HG02885 (cell line): Measurements from ENCODE around the gene TPH2.

Experiments used
- ATAC-seq: cut with Tn5 transposase; IDR thresholded peaks from one replicate; pipeline ENCODE4 v1.9.1; 2021; ENCODE audit warnings: mild to moderate bottlenecking; ENCODE audit not compliant: unreplicated experiment, poor library complexity

TPH2 gene

DNA sequence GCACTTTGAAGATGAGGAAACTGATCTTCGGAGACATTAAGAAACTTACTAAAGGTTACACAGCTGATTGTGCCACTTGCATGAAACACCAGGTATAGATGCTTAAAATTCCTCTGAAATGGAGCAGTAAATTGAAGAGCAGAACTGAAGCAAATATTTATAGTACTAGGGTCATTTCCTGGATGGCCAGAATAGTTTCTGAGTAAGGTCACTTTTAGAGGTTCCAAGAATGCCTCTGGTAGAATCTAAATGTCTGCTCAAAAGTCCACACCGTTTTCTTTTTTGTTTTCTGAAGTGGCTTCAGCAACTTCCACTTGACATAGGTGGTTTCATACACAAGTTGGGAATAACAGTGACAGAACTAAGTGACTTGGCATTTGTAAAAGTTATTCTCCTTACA is 19.4 kb downstream of the TPH2 start:
- ATAC-seq: no peak

DNA sequence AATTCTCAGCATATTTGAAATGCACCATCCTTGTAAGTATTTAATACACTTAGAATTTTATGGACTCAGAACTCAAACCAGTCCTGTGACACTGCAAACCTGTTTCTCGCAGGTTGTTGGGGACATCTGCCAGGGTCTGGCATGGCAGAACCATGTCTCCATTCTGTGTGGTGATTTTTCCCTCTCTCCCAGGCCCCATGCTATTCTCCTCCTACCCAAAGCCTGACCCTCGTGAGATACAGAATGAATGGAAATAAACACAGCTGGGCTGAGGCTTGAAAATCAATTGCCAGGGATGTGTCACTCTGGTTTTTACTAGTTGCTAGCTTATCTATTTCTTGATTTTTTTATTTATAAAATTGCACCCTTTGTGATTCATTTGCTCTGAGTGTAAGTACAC is 19.8 kb downstream of the TPH2 start:
- no peak for ATAC-seq

DNA sequence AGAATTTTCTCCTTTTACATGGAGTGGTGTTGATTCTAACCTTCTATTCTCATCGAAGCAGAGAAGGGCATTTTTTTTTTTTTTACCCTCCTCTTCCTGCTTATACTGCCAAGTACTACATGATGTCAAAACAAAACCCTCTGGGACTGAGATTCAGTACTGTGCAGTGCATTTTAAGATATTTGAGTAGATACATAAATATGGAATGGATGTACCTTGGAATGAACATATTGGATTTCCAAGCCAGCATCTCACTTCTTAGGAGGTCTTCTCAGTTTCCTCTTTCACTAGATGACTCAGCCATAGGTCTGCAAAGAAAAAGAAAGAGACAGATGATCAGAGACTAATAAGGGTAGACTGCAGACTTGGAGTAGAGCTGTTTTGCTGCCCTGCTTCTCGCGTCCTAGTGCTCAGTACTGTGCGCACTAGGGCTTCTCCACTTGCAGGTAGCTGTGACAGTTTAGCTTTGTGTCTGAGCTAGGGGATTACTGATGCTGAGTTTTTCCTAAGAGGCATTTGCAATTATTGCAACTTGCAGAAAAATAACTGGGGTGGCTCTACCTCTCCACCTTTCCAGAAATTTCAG is 20.4 kb downstream of the TPH2 start:
- ATAC-seq: no peak

DNA sequence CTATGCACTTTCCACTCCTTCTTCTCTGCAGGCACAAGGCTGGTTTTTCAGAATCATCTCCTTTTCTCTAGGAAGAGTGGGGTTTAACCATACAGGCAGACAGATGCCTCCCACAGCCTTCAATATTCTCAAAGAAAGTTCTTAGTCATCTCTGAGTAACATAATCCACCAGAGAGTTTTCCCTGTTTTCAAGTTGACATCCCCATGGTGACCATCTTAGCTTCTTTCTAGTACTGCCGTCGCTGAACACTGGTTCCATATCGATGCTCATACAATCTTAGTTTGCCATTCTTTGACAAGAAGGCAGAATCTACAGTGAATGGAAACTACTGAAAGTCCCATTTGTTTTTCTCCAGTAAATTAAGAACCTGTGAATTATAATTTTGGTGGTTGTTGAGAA is 28.6 kb downstream of the TPH2 start:
- ATAC-seq: no peak

DNA sequence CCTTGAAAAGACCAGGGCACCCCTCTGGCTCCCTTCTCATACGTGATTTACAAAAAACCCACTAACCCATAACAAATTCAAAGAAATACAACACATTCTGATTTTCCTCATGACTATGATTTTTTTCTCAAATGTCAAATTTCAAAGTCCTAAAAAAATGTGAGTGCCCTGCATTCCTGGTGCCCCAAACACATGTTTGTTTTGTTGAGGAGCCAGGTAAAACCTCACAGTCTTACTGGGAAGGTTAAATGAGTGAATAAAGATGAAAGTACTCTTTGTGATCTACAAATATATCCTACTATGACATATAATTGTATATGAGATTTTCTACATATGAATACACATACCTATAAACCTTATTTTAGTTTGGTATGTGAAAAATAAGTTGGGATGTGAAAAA is 30.7 kb downstream of the TPH2 start:
- ATAC-seq: no peak

DNA sequence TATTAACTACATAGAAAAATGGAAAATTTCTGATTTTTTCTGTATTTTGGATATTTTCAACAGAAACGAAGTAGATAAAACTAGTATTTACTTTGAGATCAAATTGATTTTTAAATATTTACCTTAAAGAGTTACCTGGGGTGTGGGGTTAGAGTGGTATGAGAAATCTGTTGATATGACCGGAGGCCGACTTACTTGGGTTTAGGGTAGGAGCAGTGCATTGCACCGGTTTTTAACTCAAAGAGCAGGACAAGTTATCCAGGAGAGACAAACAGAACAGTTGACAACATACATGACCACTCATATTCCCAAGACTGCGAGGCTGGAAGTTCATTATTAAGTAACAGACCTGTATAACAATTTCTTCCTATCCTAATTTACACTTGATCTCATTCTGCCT is 31.4 kb downstream of the TPH2 start:
- no peak for ATAC-seq

DNA sequence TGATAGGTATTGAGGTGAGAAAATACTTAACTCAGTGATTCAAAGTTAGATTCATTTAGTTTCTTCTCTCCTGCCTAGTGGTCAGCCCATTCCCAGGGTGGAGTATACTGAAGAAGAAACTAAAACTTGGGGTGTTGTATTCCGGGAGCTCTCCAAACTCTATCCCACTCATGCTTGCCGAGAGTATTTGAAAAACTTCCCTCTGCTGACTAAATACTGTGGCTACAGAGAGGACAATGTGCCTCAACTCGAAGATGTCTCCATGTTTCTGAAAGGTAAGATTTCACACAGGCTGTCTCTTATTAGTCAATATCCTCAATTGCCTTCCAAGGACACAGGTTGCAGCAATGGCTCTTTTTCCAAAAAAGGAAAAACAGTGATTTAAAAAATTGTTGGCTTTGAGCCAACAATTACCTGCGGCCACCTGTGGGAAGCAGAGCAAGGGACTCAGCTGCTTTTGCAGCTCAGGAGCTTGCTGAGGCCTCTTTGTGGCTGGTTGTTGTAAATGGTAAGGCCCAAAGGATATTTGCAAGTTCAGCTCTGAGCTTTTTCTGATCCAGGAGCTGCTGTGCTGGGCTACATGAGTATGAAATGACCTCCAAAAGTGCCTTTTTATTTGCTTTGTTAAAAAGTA is 33.9 kb downstream of the TPH2 start:
- ATAC-seq: no peak

DNA sequence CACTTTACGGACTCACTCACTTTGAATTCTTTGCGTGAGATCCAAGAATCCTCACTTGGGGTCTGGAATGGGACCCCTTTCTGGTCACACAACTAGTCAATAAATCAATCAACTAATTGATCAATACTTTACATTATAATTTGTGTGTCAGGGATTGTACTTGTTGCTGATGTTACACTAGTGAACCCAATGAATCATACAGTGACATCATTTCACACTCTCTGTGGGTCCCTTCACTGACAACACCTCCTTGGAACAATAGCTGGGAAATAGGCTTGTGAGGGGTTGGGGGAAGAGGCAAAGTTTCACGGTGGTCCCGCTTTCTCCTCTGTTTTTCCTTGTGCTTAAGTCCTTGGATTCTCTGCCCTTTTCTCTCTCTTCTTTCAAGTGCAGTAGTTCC is 35.0 kb downstream of the TPH2 start:
- no peak for ATAC-seq

DNA sequence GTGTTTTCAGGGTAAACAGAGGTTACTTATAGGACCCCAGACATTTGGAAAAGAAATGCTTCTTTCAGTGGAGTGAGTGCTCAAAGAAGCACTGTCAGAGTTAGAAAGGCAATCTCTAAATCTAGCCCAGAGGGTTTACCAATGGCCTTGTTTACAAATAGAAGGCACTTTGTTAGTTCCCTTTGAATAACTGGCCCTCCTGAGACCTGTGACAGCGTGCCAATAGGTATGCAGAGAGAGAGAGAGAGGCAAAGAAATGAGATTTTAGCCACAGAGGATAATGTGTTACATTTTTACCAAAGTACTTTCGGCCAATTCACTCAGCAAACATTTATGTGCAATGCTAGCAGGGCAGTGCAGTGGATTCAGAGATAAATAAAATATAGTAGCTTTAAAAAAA is 41.9 kb downstream of the TPH2 start:
- no peak for ATAC-seq

DNA sequence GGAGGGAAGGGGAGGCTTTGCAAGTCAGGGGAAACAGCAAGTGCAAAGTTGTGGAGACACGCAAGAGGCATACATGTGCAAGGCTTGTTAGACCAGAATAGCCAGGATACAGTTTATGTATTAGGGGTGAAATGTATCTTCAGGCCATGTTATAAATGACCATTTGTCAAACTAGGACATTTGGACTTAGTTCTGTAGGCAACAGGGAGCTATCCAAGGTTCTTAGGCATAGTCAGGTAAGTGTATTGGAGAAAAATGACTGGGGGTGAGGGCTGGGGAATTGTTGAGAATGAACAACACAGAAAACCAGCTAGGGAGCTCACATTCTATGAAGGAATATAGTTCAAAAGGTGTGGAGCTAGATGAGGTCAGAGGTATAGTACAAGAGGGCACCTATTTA is 42.5 kb downstream of the TPH2 start:
- no peak for ATAC-seq

DNA sequence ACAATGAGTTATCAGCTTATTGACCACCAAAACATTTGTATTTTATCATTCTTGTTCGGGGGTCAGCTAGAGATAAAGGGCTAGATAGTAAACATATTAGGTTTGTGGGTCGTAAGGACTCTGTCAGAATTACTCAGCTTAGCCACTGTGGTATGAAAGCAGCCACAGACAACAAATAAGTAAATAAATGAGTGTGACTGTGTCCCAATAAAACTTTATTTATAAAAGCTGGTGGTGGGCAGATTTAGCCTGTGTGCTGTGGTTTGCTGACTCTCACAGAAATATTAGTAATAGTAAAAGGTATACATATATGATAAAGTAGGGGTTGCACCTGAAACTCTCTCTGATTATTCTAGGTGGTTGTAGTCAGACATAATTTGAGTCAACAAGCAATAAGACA is 56.1 kb downstream of the TPH2 start:
- no peak for ATAC-seq

DNA sequence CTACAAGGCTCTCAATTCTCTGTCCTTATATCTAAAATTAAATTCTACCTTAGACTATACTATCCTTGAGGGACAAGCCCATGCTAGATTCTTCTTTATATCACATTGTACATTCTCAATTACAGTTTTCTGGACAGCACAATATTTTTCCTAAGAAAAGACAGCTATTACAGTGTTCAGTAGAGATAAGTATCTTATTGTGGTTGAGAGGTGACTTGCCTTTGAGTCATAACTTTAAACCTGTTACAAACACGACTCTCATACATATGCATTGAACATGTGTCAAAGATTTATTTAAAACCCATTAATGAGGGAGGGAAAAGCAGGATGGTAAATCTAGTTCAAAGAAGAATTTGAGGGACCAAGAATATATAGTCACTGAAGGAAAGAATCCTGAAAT is 61.1 kb downstream of the TPH2 start:
- no peak for ATAC-seq

DNA sequence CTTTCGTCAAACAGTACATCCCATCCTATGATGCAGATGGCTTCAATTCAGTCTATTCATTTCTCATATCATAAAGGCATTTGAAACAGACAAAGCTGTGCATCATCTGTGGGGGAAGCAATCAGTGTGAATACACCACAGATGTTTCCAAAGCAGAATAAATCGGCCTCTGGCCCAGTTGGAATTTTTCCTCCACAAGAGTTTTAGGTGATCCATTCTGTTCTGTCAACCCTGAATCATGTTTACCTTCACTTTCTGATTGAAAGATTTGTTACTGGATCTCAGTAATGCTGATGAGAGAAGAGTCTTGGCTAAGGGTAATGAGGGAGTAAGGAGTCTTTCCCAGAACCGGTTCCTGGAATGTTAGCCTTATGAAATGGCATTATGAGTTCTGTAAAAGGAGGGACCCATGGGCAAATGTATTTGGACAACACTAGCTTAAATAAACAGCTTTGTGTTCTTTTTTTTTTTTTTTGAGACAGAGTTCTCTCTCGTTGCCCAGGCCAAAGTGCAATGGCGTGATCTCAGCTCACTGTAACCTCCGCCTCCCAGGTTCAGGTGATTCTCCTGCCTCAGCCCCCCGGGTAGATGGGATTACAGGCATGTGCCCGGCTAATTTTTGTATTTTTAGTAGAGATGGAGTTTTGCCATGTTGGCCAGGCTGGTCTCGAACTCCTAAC is 62.5 kb downstream of the TPH2 start:
- ATAC-seq: no peak

DNA sequence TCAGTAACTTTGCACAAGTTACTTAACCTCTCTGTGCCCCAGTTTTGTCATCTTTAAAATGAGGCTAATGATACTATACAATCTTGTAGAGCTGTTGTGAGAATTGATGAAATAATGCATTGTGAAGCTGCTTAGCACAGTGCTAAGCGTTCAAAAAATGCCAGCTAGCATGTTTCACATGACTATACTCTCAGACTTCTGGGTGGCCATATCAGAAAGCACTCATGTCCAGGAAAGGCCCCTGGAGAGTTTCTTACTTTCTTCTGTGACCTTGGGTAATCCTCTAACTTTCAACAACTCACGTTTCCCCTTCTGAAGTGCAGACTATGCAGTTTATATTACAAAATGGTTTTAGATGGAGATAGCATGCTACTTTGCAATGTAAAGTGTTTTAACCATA is 68.1 kb downstream of the TPH2 start:
- no peak for ATAC-seq

DNA sequence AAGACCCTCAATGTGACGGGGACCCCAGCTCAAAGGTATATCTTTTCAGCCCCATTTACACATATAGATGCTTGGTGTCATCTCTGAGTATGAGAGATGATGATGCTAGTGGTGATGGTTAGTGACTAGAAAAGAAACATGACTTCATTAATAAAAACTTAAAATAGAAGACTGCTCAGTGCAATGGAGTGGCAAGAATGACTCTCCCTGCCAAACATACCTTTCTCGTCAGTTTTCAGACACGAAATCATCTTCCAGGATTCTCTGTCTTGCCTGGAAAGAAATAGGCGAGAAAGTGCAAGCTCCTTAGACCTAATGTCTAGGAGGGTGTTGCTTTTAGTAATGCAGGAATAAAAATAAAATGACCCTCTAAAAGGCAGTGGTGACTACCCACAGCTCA is 71.7 kb downstream of the TPH2 start:
- peak; percentile 40 for ATAC-seq

DNA sequence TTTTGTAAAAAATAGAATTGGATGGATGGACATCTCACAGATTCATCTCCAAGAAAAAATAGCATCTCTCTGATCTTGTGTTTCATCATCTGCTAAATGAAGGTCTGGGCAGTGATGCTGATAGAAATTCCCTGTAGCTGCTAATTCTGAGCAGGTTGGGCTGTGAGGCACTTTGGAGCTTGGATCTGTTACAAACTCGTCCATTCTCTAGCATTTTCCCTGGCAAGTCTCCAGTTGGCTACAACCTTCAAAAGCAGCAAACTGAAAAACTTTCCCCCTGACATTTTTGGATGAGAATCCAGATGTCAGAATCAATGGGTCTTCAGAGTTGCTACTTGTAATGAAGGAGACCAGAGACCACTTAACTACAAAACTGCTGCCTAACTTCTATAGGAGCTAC is 72.7 kb downstream of the TPH2 start:
- ATAC-seq: no peak

DNA sequence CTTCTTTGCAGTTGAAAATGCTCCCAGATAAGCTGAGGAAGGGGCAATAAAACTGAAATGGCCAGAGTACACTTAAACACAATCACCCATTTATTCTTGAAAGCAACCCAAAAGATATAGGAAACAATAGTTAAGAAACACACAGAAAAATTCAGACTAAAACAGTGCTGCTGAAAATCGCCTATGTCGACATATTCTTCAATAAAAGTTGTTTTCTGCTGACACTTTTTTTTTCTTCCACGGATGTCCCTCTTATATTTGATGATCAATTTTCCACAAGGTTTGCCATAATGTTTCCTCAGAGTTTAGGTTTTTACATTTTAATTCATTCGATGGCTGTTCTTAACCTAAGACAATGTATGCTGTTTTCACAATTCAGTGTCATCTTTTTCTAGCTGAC is 74.2 kb downstream of the TPH2 start:
- ATAC-seq: no peak

DNA sequence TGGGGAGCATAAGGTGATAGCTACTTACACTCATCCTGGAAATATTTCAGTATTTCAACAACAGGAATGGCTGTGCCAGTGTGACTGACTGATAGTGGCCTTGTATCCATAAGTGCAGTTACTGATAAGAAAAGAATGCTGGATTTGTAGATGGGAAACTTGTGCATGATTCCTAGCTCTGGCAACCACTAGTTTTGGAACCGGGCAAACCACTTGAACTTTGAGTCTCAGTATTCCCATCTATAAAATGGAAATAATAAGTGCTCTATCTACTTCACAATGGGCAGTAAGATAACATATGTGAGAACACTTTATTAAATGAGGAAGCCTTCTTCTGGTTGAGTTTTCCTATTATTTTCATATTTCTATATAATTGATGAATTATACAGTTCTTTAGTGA is 77.2 kb downstream of the TPH2 start:
- no peak for ATAC-seq

DNA sequence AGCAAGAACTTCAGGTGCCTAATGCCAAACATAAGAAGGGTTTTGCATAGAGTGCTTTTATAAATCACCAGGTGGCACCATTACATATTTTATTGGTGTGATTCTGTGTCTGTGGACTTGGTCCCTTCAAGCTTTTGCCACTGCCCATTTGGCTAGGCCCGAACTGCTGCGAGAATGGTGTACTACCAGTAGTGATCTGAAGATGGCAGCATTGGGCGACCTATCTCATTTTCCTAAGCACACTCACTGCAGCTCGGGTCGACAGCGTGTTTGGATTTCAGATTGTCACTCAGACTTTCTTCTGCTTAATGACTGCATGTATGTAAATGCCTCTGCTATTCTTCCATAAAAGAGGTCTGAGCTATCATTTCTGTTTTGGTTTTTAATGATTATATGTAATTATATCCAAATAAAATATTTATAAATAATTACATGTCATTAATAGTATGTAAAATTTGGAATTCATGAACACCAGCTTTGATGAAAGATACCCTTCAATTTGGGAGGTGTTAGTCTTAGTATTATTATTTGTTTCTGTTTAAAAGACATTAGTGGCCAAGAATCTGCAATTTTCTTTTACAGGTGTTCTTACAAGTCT is 78.5 kb downstream of the TPH2 start:
- peak; percentile 99 for ATAC-seq

DNA sequence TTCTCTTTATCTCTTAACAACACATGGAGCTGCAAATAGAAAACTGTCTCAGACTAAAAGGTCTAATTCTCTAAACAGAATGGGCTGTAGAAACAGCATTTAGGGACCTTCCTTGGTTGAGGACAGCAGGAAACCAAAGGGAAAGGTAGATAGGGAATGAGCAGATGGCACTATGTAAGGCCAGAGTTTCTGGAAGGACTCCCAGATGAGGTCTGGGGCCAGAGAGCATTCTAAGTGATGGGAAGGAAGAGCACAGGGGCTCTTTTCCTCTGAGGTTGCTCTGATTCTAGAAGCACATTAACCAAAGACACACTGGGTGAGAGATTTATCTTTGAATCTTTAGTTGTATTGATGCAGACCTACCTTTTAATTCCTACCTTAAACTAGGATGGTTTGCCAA is 79.4 kb downstream of the TPH2 start:
- ATAC-seq: no peak

DNA sequence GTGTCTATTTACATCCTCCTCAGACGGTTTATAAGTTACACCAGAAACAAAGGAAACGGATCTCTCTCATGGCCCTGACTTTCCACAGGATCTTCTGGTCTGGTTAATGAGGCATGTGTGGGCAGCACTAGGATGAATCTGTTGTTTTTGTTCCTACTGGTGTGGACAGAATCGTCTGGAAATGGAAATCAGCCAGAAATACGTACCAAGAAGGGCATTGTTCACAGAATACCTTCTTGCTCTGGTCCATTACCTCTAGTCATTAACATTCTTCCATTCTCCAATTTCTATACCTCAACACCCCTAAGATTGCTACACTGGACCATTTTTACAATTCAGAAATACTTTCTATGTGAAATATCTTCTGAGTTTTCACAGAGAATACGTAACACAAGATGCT is 86.0 kb downstream of the TPH2 start:
- no peak for ATAC-seq

DNA sequence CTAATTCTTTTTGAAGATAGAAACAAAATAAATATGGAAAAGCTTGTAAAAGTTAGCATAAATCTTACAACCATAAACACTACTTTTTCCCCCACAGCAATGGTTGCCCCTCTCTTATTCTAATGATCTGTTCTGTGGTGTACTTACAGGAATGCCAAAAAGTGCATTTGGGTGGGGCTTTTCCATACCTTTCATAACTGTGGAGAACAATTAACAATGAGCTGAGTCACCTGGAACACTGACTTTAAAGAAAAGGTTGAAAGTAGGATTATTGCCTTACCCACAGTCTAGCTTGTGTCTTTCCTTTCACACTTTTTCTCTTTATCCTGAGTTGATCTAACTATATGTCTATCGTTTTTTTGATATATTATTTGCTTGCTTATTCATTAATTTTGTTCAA is 86.9 kb downstream of the TPH2 start:
- ATAC-seq: no peak
